ENCODE results near the gene MLH1. TPM values are rescaled to one million over a fixed set of nuclear protein-coding genes. Genes with fewer than 3 reads are reported as not detected.
"Not testable (repeated sequence)": the region's sequence is repeated elsewhere in the genome, so short reads cannot be mapped to it uniquely, and the experiment has no call there.

MLH1 gene
- total RNA-seq (2014; rRNA removed; shearing (Covaris generic)): 42.2 and 43.1 TPM in 2 replicates

DNA sequence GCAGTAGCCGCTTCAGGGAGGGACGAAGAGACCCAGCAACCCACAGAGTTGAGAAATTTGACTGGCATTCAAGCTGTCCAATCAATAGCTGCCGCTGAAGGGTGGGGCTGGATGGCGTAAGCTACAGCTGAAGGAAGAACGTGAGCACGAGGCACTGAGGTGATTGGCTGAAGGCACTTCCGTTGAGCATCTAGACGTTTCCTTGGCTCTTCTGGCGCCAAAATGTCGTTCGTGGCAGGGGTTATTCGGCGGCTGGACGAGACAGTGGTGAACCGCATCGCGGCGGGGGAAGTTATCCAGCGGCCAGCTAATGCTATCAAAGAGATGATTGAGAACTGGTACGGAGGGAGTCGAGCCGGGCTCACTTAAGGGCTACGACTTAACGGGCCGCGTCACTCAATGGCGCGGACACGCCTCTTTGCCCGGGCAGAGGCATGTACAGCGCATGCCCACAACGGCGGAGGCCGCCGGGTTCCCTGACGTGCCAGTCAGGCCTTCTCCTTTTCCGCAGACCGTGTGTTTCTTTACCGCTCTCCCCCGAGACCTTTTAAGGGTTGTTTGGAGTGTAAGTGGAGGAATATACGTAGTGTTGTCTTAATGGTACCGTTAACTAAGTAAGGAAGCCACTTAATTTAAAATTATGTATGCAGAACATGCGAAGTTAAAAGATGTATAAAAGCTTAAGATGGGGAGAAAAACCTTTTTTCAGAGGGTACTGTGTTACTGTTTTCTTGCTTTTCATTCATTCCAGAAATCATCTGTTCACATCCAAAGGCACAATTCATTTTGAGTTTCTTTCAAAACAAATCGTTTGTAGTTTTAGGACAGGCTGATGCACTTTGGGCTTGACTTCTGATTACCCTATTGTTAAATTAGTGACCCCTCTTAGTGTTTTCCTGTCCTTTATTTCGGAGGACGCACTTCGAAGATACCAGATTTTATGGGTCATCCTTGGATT lies at the start of gene MLH1:
MLH1 (plus strand) TSS at position 193 of the 958 bp plus-strand sequence; CDS start at position 223, 30 bp downstream.
- peak; percentile 99 for DNase-seq (ENCODE audit: low spot score)

DNA sequence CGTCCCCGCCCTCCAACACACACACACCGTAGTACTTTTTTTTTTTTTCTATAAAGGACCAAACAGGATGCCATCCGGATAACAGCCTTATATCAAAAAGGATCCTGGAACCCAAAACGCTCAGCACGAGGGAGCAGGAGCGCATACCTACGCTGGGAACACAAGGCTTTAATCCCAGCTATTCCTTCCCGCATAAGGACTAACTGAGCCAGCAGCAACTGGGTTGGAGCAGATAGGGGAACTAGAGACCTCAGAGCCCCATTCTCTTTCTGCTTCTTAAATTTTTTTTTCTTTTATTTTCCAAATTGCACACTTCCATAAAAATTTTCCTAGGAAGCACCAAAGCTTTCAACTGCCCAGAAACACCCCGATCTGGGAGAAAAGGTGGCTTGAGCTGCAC lies 49.7 kb upstream of the MLH1 start:
- DNase-seq (ENCODE audit: low spot score): no peak

DNA sequence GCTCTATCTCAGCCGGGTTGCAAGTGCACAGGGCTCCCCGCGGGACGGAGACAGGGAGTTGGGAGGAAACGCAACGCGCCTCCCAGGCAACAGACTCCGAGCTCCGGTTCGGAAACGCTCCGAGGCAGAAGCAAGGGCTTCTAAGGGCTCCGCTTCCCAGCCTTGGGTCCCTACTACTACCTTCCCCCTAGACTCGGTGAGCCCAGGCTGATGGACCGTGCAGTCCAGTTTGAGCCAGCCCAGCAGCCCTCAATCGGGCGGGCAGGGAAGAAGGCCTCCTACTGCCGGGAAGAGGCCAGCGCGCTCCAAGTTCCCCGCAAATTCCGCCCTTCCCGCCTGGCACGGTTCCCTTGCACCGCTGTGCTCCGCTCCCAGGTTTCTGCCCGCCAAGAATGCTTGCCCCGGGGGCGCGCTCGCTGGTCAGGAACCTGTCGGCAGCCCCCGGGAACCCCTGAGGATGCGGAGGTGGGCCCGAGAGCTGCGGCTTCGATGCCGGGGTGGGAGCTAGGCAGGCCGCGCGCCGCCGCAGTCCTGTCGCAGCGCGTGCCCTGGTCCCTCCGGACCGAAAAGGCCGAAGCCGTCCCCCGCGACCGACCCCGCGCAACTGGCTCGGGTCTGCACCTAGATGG lies 49.2 kb upstream of the MLH1 start:
- no peak for DNase-seq (ENCODE audit: low spot score)

DNA sequence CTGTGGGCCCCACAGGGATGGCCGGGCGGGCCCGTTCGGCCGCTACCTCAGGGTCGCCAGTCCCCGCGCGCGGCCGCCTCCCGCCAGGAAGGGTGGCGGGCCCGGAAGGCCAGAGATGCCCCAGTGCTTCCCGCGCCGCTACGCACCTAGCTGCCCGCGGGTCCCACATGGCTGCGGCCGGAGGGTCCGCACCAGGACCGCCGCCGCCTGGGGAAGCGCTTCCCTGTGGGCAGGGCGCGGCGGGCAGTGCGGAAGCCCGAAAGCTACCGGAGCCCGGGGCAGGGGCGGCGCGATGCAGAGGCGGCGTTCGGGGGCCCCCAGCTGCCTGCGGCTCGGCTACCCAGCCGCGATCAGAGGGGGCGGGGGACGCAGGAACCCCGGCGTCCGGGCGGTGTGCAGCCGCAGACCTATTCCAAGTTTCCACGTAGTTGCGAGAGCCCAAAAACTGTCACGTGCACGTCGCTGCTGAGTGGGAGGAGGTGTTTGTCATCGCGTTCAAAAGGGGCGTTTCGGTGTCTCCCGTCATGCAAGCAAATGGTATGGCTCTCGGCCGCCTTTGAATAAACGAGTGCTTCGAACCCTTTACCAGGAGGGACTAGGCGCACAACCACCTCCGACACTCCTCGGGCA lies 48.6 kb upstream of the MLH1 start, which contains the start of gene TRANK1:
TRANK1 (minus strand) TSS at position 414 of the 630 bp plus-strand sequence; CDS start at position 169, 245 bp downstream.
- DNase-seq (ENCODE audit: low spot score): no peak

GRCh38 chr3:36945333-36945980 lies 47.9 kb upstream of the MLH1 start:
- DNase-seq (ENCODE audit: low spot score): no peak

DNA sequence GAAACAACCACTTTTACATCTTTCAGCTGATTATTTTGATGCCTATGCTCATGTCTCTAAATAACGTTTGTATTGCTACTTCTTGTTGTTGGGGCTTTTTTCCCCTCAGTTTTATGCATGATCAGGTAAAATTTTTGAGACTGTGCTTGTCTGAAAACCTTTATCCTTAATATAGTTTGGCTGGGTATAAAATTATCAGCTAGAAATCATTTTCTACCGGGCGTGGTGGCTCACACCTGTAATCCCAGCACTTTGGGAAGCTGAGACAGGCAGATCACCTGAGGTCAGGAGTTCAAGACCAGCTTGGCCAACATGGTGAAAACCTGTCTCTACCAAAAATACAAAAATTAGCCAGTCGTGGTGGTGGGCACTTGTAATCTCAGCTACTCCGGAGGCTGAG lies 45.5 kb upstream of the MLH1 start:
- not testable (repeated sequence) for DNase-seq (ENCODE audit: low spot score)

DNA sequence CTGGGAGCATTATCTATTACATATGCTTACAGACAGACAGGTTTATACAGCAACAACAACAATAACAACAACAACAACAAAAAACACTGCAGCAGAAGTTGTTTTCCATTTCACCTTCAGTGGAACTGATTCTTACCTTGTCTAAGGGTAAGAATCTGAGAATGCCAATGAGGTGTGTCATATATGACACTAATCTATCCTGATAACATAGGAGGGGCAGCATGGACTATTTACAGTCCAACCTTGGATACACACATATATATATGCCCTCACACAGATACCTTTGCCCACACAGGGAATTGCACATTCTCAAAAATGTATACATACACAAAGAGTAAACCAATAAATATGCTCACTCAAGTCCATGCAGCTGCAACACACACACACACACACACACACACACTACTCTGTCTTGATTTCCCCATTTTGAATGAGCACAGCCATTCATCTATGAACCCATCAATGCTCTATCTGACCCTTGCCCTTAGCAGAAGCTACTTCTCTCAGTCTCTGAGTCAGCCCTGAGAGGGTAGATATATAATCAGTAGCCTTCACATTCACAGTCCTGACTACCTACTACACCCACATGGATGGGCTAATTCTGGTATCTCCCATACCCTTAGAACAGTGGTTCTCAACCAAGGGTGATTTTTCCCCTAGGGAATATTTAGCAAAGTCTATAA lies 38.7 kb upstream of the MLH1 start:
- DNase-seq (ENCODE audit: low spot score): no peak

DNA sequence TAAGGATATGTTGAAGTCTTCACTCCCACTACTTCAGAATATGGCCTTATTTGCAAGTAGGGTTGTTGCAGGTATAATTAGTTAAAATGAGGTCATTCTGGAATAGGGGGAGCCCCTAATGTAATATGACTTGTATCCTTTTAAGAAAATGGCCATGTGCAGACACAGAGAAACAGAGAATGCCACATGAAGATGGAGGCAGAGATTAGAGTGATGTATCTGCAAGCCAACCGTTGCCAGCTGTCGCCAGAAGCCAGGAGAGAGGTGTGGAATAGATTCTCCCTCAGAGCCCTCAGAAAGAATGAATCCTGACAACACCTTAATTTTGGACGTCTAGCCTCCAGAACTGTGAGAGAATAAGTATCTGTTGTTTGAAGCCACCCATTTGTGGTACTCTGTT lies 37.2 kb upstream of the MLH1 start:
- no peak for DNase-seq (ENCODE audit: low spot score)

GRCh38 chr3:36957063-36957462 lies 36.3 kb upstream of the MLH1 start:
- DNase-seq (ENCODE audit: low spot score): no peak

GRCh38 chr3:36957862-36958686 lies 35.2 kb upstream of the MLH1 start:
- no peak for DNase-seq (ENCODE audit: low spot score)

GRCh38 chr3:36959821-36960220 lies 33.5 kb upstream of the MLH1 start:
- DNase-seq (ENCODE audit: low spot score): no peak

DNA sequence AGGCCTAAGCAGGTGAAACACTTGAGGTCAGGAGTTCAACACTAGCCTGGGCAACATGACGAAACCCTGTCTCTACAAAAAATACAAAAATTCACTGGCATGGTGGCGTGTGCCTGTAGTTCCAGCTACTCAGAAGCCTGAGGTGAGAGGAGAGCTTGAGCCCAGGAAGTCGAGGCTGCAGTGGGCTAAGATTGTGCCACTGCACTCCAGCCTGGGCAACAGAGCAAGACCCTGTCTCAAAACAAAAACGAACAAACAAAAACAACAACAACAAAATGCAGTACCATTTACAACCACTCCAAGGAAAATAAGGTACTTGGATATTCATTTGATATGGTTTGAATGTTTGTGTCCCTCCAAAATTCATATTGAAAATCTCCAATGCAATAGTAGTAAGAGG lies 32.8 kb upstream of the MLH1 start:
- DNase-seq (ENCODE audit: low spot score): no peak

GRCh38 chr3:36963008-36963407 lies 30.3 kb upstream of the MLH1 start:
- DNase-seq (ENCODE audit: low spot score): not testable (repeated sequence)

- DNase-seq (ENCODE audit: low spot score): no peak
Measured at GRCh38 chr3:36964331-36964730, 29.0 kb upstream of the MLH1 start.

GRCh38 chr3:36964817-36965216 lies 28.5 kb upstream of the MLH1 start:
- DNase-seq (ENCODE audit: low spot score): no peak

- DNase-seq (ENCODE audit: low spot score): no peak
Measured at GRCh38 chr3:36965440-36965839, 27.9 kb upstream of the MLH1 start.

- no peak for DNase-seq (ENCODE audit: low spot score)
Measured at GRCh38 chr3:36969085-36969484, 24.2 kb upstream of the MLH1 start.

- no peak for DNase-seq (ENCODE audit: low spot score)
Measured at GRCh38 chr3:36969540-36970432, 23.5 kb upstream of the MLH1 start.

GRCh38 chr3:36972163-36972562 lies 21.2 kb upstream of the MLH1 start:
- no peak for DNase-seq (ENCODE audit: low spot score)
